Activated T-cell treated with anti-CD3 and anti-CD28 coated beads, Interleukin-2, amount 50 U/mL, for 4 hours (primary cell): ENCODE data around the gene PPP2R5B. TPM values are rescaled to one million over a fixed set of nuclear protein-coding genes. Genes with fewer than 3 reads are reported as not detected.
"Not testable (repeated sequence)": the region's sequence is repeated elsewhere in the genome, so short reads cannot be mapped to it uniquely, and the experiment has no call there.

Source experiments
- ATAC-seq, 2 donors: fragments of 200-7000 bp; cut with Tn5 transposase; one replicate each; pipeline ENCODE4 v1.10.0; 2021
- DNase-seq: peaks from one replicate; pipeline ENCODE4 v3.0.0-alpha.2; 2020
- H3K27me3 Mint-ChIP-seq: one replicate; pipeline ENCODE4 v1.8.0; 2021; ENCODE audit warnings: low read depth, mixed read lengths
- H3K36me3 Mint-ChIP-seq: one replicate; pipeline ENCODE4 v1.8.0; 2022; ENCODE audit warnings: mixed read lengths; ENCODE audit not compliant: insufficient read depth
- H3K4me1 Mint-ChIP-seq: one replicate; pipeline ENCODE4 v1.8.0; 2021; ENCODE audit warnings: low read depth, mixed read lengths
- H3K4me3 Mint-ChIP-seq: one replicate; pipeline ENCODE4 v1.8.0; 2021; ENCODE audit warnings: mild to moderate bottlenecking, moderate library complexity, mixed read lengths
- H3K9me3 Mint-ChIP-seq: one replicate; pipeline ENCODE4 v1.8.0; 2021; ENCODE audit warnings: mixed read lengths
- total RNA-seq, 3 donors: library from RNA; stranded (reverse); gene quantifications; one replicate each; pipeline ENCODE4 v1.2.1, GENCODE V29; 2021

PPP2R5B gene
- total RNA-seq, 3 donors from 2014 or later: 6.9 to 8.2 (median 7.9) TPM

DNA sequence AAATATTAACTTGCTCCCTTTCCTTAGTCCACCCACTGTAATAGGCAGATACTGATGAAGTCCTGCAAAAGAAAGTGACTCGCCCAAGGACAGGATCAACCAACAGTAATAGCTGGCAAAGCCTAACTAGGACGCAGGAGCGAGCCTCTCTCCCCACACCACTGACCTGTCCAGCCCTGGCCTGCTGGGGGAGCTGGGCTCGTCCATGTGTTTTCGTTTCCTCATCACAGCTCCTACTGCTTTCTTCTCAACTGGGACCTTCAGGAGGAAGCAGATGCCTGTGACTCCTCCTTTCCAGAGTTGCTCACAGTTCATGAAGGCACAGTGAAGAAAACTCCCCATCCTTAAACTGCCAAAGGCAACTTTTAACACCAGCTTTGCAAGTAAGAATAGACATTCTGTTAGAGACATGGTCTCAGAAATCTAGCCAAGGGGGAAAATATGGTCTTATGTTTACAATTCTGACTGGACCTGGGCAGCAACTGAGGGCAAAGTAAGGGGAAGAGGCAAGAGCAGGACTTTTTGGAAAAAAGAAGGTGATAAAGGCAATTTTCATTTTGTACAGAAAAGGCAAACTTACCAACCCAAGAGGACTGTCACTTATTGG, 22.8 kb downstream of the PPP2R5B start:
- H3K4me3 Mint-ChIP-seq: no peak overlapping the region
- no peak for DNase-seq
- no peaks in the 10 kb centered on the region for H3K4me1 Mint-ChIP-seq
- H3K9me3 Mint-ChIP-seq: no peaks in the 10 kb centered on the region
- no peaks in the 10 kb centered on the region for H3K36me3 Mint-ChIP-seq
- ATAC-seq: no peak
- H3K27me3 Mint-ChIP-seq: peaks cover 8% of the 10 kb centered on the region

DNA sequence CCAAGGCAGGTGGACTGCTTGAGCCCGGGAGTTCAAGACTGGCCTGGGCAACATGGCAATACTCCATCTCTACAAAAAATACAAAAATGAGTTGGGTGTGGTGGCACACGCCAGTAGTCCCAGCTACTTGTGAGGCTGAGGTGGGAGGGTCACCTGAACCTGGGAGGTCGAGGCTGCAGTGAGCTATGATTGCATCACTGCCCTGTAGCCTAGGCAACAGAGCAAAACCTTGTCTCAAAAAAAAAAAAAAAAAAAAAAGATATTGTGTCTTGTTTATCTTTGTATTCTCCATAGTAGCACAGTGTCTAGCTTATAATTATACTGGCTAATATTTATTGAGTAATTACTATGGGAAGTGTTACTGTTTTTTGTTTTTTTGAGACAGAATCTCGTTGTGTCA, 27.0 kb downstream of the PPP2R5B start:
- Mint-ChIP-seq H3K27me3 (peaks cover 4% of the 10 kb centered on the region), H3K9me3 (no peaks in the 10 kb centered on the region), H3K4me3 (no peak overlapping the region), H3K36me3 (no peaks in the 10 kb centered on the region), H3K4me1 (no peaks in the 10 kb centered on the region)
- no peak for DNase-seq
- ATAC-seq: no peak

DNA sequence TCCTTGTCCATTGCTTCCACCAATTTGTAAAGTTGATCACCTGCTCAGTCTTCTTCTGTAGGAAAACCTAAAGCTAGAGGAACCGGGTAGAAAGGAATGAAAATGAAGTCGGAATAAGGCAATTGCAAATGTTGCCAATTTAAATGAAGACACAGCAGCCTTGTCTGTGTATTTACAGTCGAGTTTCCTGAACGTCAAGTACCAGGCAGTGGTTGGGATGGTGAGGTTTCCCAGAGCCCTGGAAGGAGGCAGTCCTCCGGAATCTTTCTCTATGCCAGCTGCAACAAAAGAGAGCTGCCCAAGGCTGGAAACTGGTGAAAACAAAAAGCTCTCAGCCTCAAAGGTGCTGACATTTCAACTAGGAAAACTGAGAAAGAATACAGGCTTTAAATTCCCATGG, 29.7 kb downstream of the PPP2R5B start:
- ATAC-seq (no peak), DNase-seq (no peak)
- Mint-ChIP-seq H3K4me1 (no peaks in the 10 kb centered on the region), H3K9me3 (no peaks in the 10 kb centered on the region), H3K36me3 (no peaks in the 10 kb centered on the region), H3K27me3 (peaks cover 6% of the 10 kb centered on the region), H3K4me3 (no peak overlapping the region)

DNA sequence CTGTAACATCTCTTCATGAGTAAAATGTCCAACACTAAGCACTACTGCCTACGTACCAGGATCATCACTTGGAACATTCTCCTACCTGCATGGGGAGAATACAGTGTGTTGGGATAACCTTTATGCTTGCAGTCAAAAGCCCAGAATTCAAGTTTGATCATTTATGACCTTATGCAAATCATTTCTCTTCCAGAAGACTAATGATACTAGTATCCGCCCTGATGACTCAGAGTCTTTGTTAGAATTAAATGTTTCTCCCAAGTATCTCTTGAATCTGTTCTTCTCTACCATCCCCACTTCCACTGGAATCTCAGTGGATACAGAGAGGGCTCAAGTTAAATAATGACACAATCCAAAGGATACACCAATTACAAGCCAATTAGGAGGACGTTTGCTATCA, 35.0 kb downstream of the PPP2R5B start:
- Mint-ChIP-seq H3K9me3 (no peaks in the 10 kb centered on the region), H3K4me3 (no peak overlapping the region), H3K4me1 (no peaks in the 10 kb centered on the region), H3K27me3 (peaks cover 4% of the 10 kb centered on the region), H3K36me3 (no peaks in the 10 kb centered on the region)
- no peak for ATAC-seq
- DNase-seq: no peak

DNA sequence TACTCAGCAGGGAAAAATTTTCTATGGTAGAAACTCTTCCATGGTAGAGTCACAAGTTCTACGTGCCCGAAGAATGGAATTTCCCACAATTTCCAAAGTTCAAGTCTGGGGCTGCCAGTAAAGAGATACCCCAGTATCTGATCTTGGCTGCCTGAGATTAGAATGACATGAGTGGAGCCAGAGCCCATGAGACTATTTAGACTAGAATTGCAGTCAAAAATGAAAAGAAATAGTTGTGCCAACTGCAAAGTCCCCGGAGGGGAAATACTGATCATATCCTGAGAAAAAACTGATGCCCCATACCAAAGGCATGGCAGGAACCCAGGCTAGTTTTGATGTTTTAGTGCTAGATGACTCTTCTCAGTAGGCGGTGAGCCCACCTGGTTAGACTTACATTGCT, 36.2 kb downstream of the PPP2R5B start:
- DNase-seq (no peak), ATAC-seq (no peak)
- no peaks in the 10 kb centered on the region for H3K4me1 Mint-ChIP-seq
- peaks cover 4% of the 10 kb centered on the region for H3K27me3 Mint-ChIP-seq
- H3K36me3 Mint-ChIP-seq: no peaks in the 10 kb centered on the region
- H3K9me3 Mint-ChIP-seq: no peaks in the 10 kb centered on the region
- no peak overlapping the region for H3K4me3 Mint-ChIP-seq

DNA sequence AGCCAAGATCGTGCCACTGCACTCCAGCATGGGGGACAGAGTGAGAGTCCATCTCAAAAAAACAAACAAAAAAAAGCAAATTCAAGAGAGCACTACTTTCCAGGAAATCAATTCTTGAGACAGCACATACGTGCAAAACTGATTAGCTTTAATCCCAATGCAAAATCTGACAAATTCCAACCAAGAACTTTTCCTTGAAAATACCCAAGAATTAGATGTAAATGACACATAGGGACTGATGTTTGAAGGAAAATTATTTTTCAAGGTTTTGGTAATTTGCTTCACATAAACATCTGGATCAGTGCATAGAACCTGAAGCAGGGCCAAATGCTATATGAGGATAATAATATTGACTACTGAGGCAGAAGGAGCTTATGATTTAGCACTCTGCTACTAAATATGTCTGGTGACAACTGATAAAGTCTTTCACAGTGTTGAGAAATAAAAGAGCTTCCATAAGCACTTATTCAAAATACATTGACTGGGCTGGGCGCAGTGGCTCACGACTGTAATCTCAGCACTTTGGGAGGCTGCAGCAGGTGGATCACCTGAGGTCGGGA, 38.7 kb downstream of the PPP2R5B start:
- peaks cover 2% of the 10 kb centered on the region for H3K27me3 Mint-ChIP-seq
- no peaks in the 10 kb centered on the region for H3K9me3 Mint-ChIP-seq
- no peak for DNase-seq
- H3K4me1 Mint-ChIP-seq: peaks cover 4% of the 10 kb centered on the region
- H3K36me3 Mint-ChIP-seq: no peaks in the 10 kb centered on the region
- no peak for ATAC-seq
- H3K4me3 Mint-ChIP-seq: no peak overlapping the region

DNA sequence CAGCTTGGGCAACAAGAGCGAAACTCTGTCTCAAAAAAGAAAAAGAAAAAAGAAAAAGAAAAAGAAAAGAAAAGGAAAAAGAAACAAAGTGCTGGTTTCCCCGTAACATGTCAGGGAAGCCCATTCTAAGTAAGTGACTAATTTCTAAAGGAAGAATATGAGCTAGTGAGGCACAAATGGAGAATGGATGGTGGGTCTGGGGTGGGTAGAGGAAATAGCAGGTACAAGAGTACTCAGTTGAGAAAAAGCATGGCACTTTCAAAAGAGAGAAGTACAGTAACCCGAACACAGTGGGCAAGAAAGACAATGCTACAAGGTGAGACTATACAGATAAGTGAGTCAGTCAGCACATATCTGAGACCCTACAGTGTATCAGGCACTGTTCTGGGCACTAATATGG, 42.9 kb downstream of the PPP2R5B start:
- no peak for DNase-seq
- Mint-ChIP-seq H3K4me3 (no peak overlapping the region), H3K27me3 (no peaks in the 10 kb centered on the region), H3K4me1 (peaks cover 24% of the 10 kb centered on the region), H3K9me3 (no peaks in the 10 kb centered on the region), H3K36me3 (no peaks in the 10 kb centered on the region)
- ATAC-seq: no peak

DNA sequence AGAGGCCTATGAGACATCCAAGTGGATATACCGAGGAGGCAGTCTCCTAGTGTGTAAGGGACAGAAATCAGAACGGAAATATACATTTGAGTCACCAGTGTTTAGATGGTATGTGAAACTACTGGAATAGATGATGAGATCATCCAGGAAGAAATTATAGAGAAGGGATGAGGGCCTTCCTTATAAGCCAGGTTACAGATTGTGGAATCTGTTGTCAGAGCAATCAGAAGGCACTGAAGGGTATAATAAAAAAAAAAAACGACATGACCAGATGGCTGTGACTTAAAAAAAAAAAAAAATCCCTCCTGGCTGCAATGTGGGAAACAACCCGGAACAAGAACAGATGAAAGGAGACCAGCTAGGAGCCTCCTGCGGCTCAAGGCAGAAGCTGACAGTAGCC, 44.7 kb downstream of the PPP2R5B start:
- no peak for DNase-seq
- H3K36me3 Mint-ChIP-seq: no peaks in the 10 kb centered on the region
- no peak overlapping the region for H3K4me3 Mint-ChIP-seq
- H3K4me1 Mint-ChIP-seq: peaks cover 24% of the 10 kb centered on the region
- no peaks in the 10 kb centered on the region for H3K27me3 Mint-ChIP-seq
- H3K9me3 Mint-ChIP-seq: no peaks in the 10 kb centered on the region
- ATAC-seq: no peak

DNA sequence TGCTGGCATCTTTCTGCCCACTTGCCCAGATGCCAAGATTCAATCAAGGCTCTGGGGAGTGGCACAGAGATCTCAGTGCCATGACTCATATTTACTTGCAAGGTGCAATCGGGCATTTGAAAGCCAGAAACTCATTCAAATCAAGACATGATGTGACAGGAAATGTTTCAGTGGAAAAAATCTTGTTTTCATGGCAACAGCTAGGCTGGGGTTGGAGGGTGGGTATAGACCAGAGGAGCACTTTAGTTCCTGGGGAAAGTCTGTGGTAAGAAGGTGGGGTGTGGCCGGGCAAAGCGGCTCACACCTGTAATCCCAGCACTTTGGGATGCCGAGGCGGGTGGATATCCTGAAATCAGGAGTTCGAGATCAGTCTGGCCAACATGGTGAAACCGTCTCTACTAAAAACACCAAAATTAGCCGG, 46.3 kb downstream of the PPP2R5B start:
- ATAC-seq (peak; percentile 78), DNase-seq (peak; percentile 10)
- Mint-ChIP-seq H3K4me1 (peaks cover 24% of the 10 kb centered on the region), H3K9me3 (no peaks in the 10 kb centered on the region), H3K27me3 (no peaks in the 10 kb centered on the region), H3K36me3 (no peaks in the 10 kb centered on the region), H3K4me3 (peak overlapping the region; percentile 65)

DNA sequence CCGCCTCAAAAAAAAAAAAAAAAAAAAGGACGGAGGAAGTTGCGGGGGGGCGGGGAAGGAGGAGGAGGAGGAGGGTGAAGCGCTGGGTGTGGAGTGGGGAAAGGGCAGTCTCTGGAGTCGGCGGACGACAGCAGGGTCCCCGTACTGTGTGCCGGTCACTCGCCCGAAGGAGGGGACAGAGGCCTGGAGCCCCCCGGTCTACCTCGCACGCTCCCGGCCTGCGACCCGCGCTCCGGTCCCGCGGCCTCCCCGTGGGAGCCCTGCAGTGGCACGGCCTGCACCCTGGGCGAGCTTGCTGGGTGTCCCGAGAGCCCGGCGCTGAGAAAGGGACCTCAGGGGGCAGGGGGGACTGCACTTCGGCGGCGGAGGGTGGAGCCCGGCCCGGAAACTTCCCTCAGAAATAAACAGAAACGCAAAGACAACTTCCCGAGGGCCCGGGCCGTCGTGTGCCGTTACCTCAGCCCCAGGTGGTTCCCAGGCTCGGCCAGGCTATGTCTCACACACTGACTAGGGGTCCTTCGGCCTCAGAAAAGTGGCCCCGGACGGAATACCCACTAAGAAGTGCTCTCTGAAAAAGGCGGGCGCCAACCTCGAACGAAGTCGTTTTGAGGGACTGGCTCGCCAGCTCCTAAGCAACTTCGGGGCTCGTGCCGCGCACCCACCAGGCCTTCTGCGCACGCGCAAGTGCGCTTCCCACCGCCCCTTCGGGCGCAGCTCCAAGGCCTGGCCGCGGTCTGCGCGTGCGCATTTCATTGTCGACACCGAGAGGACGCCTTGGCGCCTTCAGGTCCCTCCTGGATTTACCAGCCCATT, 47.1 kb downstream of the PPP2R5B start, which contains the start of gene MAJIN:
TSS of gene MAJIN (minus strand) at position 688 of the 813 bp plus-strand sequence. CDS start 12,703 bp downstream, outside the sequence.
- H3K4me1 Mint-ChIP-seq: peaks cover 24% of the 10 kb centered on the region
- H3K27me3 Mint-ChIP-seq: no peaks in the 10 kb centered on the region

DNA sequence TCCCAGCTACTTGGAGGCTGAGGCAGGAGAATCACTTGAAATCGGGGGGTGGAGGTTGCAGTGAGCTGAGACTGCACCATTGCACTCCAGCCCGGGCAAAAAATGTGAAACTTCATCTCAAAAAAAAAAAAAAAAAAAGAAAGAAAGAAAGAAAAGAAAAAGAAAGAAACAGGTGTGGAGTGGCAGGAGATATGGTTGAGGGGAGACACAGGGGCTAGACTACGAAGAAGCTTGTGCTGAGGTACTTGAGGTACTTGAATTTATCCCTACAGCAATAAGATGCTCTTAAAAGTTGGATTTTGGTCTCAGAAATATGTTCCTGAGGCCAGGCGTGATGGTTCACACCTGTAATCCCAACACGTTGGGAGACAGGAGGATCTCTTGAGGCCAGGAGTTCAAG, 49.6 kb downstream of the PPP2R5B start:
- Mint-ChIP-seq H3K4me1 (peaks cover 17% of the 10 kb centered on the region), H3K27me3 (peaks cover 3% of the 10 kb centered on the region), H3K9me3 (no peaks in the 10 kb centered on the region), H3K4me3 (no peak overlapping the region), H3K36me3 (no peaks in the 10 kb centered on the region)
- no peak for DNase-seq
- ATAC-seq: no peak

More for the DNA sequence above, 47.1 kb downstream of the PPP2R5B start, which contains the start of gene MAJIN:
- Mint-ChIP-seq H3K36me3 (no peaks in the 10 kb centered on the region), H3K9me3 (no peaks in the 10 kb centered on the region), H3K4me3 (peak within 1 kb of the TSS; percentile 66)
- DNase-seq (peak; percentile 87), ATAC-seq (peak; percentile 65 to 78)

DNA sequence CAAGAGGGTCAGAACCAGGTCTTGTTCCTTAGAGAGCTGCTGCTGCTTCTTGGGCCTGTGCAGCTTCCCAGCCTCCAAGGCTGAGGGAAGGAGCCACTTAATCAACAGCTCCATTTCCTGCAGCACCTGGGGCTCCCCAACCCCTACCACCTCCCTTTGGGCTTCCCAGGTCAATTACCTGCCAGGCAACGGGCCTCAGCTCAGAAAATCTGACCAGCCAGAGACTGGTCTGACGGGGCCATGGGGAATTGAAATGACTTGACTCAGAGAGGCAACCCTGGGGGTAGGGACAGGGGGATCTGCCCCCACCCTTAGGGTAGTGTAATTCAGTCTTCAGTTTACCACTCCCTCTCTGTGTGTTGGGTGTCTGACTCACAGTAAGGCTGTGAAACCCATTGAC, 52.2 kb downstream of the PPP2R5B start:
- no peak overlapping the region for H3K4me3 Mint-ChIP-seq
- DNase-seq: no peak
- ATAC-seq: no peak
- H3K36me3 Mint-ChIP-seq: no peaks in the 10 kb centered on the region
- H3K4me1 Mint-ChIP-seq: peaks cover 1% of the 10 kb centered on the region
- peaks cover 3% of the 10 kb centered on the region for H3K27me3 Mint-ChIP-seq
- no peaks in the 10 kb centered on the region for H3K9me3 Mint-ChIP-seq

DNA sequence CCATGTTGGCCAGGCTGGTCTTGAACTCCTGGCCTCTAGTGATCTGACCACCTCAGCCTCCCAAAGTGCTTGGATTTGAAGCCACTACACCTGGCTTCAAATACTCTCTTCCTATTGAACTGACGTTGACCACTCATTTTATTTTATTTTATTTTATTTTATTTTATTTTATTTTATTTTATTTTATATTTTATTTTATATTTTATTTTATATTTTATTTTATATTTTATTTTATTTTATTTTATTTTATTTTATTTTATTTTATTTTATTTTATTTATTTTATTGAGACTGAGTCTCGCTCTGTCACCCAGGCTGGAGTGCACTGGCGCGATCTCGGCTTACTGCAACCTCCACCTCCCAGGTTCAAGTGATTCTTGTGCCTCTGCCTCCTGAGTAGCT, 58.9 kb downstream of the PPP2R5B start:
- not testable (repeated sequence) for H3K4me1 Mint-ChIP-seq, DNase-seq, H3K4me3 Mint-ChIP-seq

More for the DNA sequence above, 58.9 kb downstream of the PPP2R5B start:
- not testable (repeated sequence) for H3K36me3 Mint-ChIP-seq, H3K9me3 Mint-ChIP-seq, ATAC-seq, H3K27me3 Mint-ChIP-seq
